ENCODE measurements around the gene ZNF787. TPM values are rescaled to one million over a fixed set of nuclear protein-coding genes. Genes with fewer than 3 reads are reported as not detected.
A peak's percentile ranks its signal among the peaks of the same experiment; 100 is the strongest.

ZNF787 gene
- total RNA-seq, 1 experiment from 2014 or later: 132 TPM

DNA sequence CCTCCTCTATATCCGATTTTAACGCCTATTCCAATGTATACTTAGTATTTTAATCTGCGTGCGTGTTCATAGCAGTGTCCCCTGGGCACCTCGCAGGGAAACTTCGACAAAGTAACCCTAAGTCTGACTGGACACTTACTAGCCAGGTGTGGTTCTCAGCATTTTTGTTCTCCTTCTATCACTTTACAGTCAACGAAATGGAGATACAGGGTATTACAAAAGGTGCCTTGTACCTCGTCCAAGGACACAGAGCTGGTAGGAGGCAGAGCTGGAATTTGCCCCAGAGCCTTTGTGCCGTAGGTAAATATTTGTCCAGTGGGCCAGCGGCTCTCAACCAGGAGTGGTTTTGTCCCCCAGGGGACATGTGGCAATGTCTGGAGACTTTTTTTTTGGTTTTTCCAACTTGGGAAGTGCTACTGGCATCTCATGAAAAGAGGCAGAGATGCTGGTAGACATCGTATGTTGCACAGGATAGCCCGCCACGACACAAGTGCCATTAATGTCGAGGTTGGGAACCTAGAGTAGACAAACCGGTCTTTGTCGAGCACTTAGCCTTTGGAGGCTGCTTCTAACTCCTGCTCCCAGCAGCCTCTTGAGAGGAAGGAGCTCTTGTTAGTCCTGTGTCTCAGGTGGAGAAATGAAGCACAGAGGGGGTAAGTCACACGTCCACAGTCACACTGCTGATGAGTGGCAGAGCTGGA lies 21.1 kb upstream of the ZNF787 start:
- no peak for ATAC-seq
- Histone ChIP-seq H3K27me3 (ENCODE audit: control insufficient read depth, insufficient read depth, low read length) (no peaks in the 10 kb centered on the region), H3K4me3 (ENCODE audit: low read depth in 2 of 2, low read length in 2 of 2) (peak overlapping the region; percentile 61 to 71), H3K27ac (ENCODE audit: low read length) (peak overlapping the region; percentile 84), H3K9me3 (ENCODE audit: control insufficient read depth, insufficient read depth, low read depth, low read length) (no peaks in the 10 kb centered on the region), H3K36me3 (ENCODE audit: control insufficient read depth, insufficient read depth, low read length) (no peaks in the 10 kb centered on the region), H3K4me1 (ENCODE audit: control insufficient read depth, insufficient read depth, low read length) (peaks cover 23% of the 10 kb centered on the region)
- TSS peak; percentile 66 for BruUV-seq (replicated peaks)
- in situ Hi-C loops (cut with HindIII; ENCODE audit: low pct_unique_long_range_greater_than_20kb, low sequenced_read_pairs) (no loop called here), intact Hi-C loops (cut with micrococcal nuclease; ENCODE audit: unreplicated experiment) (no loop called here)
- no peak for DNase-seq (ENCODE audit: low read depth, low spot score)
- ChIA-PET POLR2A (no interaction called here), CTCF (no interaction called here)
- no peak for TF ChIP-seq TCF7L2 (IDR thresholded peaks at IDR 0.05; ENCODE audit: low read depth, low read length)
- TF ChIP-seq, protein P1, sequence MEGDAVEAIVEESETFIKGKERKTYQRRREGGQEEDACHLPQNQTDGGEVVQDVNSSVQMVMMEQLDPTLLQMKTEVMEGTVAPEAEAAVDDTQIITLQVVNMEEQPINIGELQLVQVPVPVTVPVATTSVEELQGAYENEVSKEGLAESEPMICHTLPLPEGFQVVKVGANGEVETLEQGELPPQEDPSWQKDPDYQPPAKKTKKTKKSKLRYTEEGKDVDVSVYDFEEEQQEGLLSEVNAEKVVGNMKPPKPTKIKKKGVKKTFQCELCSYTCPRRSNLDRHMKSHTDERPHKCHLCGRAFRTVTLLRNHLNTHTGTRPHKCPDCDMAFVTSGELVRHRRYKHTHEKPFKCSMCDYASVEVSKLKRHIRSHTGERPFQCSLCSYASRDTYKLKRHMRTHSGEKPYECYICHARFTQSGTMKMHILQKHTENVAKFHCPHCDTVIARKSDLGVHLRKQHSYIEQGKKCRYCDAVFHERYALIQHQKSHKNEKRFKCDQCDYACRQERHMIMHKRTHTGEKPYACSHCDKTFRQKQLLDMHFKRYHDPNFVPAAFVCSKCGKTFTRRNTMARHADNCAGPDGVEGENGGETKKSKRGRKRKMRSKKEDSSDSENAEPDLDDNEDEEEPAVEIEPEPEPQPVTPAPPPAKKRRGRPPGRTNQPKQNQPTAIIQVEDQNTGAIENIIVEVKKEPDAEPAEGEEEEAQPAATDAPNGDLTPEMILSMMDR (IDR thresholded peaks at IDR 0.05): no peak
- no peak for TF ChIP-seq SIN3A (IDR thresholded peaks at IDR 0.05; ENCODE audit: borderline replicate concordance, insufficient read depth, low read depth, low read length)
- no peak for TF ChIP-seq REST (IDR thresholded peaks at IDR 0.05; ENCODE audit: insufficient read depth in 1 of 2, low read depth in 2 of 2, low read length in 1 of 2)
- no peak for TF ChIP-seq POLR2AphosphoS5 (IDR thresholded peaks at IDR 0.05; ENCODE audit: low read depth, low read length)

DNA sequence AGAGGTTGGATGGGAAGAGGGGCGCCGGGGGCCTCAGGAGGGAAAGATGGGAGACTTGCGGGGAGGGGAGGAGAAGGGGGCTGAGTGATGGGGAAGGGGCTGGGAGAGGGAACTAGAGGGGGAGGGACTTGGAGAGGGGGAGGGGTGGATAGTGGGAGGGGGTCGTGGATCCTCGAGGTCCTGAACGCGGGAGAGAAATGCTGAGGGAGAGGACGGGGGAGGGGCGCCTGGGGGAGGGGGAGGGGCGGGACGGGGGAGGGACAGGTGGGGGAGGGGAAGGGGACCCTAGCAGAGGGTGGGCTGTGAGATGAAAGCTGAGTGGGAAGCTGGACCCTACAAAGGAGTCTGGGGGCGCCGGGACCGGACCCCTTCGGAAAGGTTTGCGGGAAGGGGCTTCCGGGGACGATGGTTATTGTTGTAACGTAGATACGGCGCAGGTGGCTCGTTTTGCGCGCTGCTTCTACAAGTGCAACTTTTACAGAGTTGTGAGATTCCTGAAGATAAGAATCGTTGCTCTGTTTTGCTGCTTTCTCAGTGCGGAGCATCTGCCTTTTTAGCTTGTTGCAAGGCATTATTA lies 20.4 kb upstream of the ZNF787 start:
- ChIA-PET CTCF (no interaction called here), POLR2A (interaction anchor here (0.5 to 0.6 kb wide), 2 partner anchors 23 to 1050 kb away, joined by 4 to 18 read pairs; no protein-coding TSS in a partner anchor)
- peak overlapping the region; percentile 84 for H3K27ac ChIP-seq (ENCODE audit: low read length)
- DNase-seq (ENCODE audit: low read depth, low spot score): no peak
- no peaks in the 10 kb centered on the region for H3K9me3 ChIP-seq (ENCODE audit: control insufficient read depth, insufficient read depth, low read depth, low read length)
- no TSS peak for BruUV-seq (replicated peaks)
- H3K4me1 ChIP-seq (ENCODE audit: control insufficient read depth, insufficient read depth, low read length): peaks cover 23% of the 10 kb centered on the region
- in situ Hi-C loops (cut with HindIII; ENCODE audit: low pct_unique_long_range_greater_than_20kb, low sequenced_read_pairs): no loop called here
- no peaks in the 10 kb centered on the region for H3K36me3 ChIP-seq (ENCODE audit: control insufficient read depth, insufficient read depth, low read length)
- peak overlapping the region; percentile 61 to 71 for H3K4me3 ChIP-seq (ENCODE audit: low read depth in 2 of 2, low read length in 2 of 2)
- ATAC-seq: no peak
- TF ChIP-seq TCF7L2 (IDR thresholded peaks at IDR 0.05; ENCODE audit: low read depth, low read length): no peak
- TF ChIP-seq REST (IDR thresholded peaks at IDR 0.05; ENCODE audit: insufficient read depth in 1 of 2, low read depth in 2 of 2, low read length in 1 of 2): no peak
- no peak for TF ChIP-seq SIN3A (IDR thresholded peaks at IDR 0.05; ENCODE audit: borderline replicate concordance, insufficient read depth, low read depth, low read length)
- TF ChIP-seq, protein P1 (IDR thresholded peaks at IDR 0.05): no peak
- TF ChIP-seq POLR2AphosphoS5 (IDR thresholded peaks at IDR 0.05; ENCODE audit: low read depth, low read length): no peak
- no peaks in the 10 kb centered on the region for H3K27me3 ChIP-seq (ENCODE audit: control insufficient read depth, insufficient read depth, low read length)
- intact Hi-C loops (cut with micrococcal nuclease; ENCODE audit: unreplicated experiment): no loop called here

Measured in Panc1 (cell line).